ENCODE measurements around the gene RPL7A. TPM values are rescaled to one million over a fixed set of nuclear protein-coding genes. Genes with fewer than 3 reads are reported as not detected.
"Not testable (repeated sequence)": the region's sequence is repeated elsewhere in the genome, so short reads cannot be mapped to it uniquely, and the experiment has no call there.

RPL7A gene
- total RNA-seq, 1 experiment from 2014 or later = 1,201 TPM

- DNase-seq (ENCODE audit: low read depth in 1 of 2, low spot score in 2 of 2); H3K4me3 ChIP-seq; H3K27ac ChIP-seq; H3K4me1 ChIP-seq (replicated peaks); H3K9me3 ChIP-seq (replicated peaks); H3K36me3 ChIP-seq: not testable (repeated sequence)
- H3K27me3 ChIP-seq (replicated peaks) = peaks cover 10% of the 10 kb centered on the region; the same call in 1 of the 2 replicates
Measured at GRCh38 chr9:133317551-133317950, 30.5 kb upstream of the RPL7A start.

DNA sequence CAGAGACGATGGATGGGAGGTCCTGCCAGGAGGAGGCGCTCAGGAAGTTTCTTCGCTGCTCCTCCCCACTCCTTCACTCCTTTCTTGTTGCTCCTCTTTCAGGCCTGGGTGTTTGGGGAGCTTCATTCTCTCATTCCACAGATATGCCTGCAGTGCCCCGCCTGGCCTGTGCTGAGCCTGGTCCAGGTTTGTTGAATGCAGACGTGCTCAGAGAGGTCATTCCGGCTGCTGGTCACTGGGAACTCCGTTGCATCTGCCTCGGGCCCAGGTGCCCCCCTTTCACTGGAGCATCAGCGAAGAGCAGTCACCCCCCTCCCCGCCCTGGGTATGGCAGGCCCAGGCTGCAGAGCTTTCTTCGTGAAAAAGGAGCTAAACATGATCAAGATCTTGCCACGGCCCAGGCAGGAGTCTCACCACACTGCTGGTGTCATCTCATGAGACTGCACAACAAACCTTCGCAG lies 27.6 kb upstream of the RPL7A start:
- no peaks in the 10 kb centered on the region for H3K36me3 ChIP-seq
- peaks cover 14% of the 10 kb centered on the region for H3K27me3 ChIP-seq (replicated peaks)
- H3K4me1 ChIP-seq (replicated peaks) = no peaks in the 10 kb centered on the region
- H3K27ac ChIP-seq = no peak overlapping the region
- DNase-seq (ENCODE audit: low read depth in 1 of 2, low spot score in 2 of 2) = no peak
- H3K9me3 ChIP-seq (replicated peaks) = no peaks in the 10 kb centered on the region
- no peak overlapping the region for H3K4me3 ChIP-seq

DNA sequence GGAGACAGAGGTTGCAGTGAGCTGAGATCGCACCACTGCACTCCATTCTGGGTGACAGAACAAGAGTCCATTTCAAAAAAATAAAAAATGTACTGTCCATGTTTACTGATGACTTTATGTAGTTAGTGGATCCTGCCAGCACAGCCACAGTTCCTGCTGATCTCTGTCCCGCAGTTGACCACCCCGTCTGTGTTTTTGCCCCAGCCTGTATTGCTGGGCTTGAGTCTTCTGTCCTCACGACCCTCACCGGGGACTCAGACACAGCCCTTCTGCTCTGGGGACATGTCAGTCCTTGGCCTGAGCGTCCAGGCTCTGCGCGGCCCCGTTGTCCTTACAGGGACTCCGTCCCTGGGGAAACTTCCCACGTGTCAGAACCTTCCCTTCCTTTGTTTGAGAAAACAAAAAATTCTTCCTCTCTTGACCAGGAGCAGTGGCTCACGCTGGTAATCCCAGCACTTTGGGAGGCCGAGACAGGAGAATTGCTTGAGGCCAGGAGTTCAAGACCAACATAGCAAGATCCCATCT lies 26.5 kb upstream of the RPL7A start:
- no peaks in the 10 kb centered on the region for H3K36me3 ChIP-seq
- no peak overlapping the region for H3K27ac ChIP-seq
- DNase-seq (ENCODE audit: low read depth in 1 of 2, low spot score in 2 of 2) = no peak
- no peaks in the 10 kb centered on the region for H3K9me3 ChIP-seq (replicated peaks)
- peaks cover 14% of the 10 kb centered on the region for H3K27me3 ChIP-seq (replicated peaks)
- no peaks in the 10 kb centered on the region for H3K4me1 ChIP-seq (replicated peaks)
- no peak overlapping the region for H3K4me3 ChIP-seq

DNA sequence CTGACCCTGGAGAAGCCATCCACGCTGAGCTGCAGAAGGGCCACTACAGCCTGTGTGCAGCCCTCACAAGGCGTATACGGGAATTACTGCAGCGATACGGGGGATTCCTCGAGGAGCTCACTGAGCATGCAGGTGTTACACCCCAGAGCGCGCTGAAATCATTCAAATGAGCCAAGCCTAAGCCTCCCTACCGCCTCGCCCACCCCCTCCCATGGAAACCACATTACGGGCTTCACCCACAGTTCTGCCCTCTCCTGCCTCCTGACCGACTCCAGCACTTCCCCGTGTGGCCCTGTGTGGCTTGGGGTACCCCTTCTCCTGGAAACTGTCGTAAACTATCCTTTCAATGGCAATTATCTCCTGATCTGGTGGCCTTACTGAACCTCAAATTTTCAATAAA lies 25.3 kb upstream of the RPL7A start:
- Histone ChIP-seq H3K9me3 (replicated peaks) (no peaks in the 10 kb centered on the region), H3K27me3 (replicated peaks) (peaks cover 14% of the 10 kb centered on the region), H3K4me1 (replicated peaks) (no peaks in the 10 kb centered on the region), H3K4me3 (no peak overlapping the region), H3K36me3 (no peaks in the 10 kb centered on the region), H3K27ac (no peak overlapping the region)
- DNase-seq (ENCODE audit: low read depth in 1 of 2, low spot score in 2 of 2) = no peak

GRCh38 chr9:133323211-133323610 lies 24.8 kb upstream of the RPL7A start:
- H3K4me1 ChIP-seq (replicated peaks) = no peaks in the 10 kb centered on the region
- H3K27me3 ChIP-seq (replicated peaks) = peaks cover 14% of the 10 kb centered on the region
- H3K4me3 ChIP-seq = no peak overlapping the region
- no peak for DNase-seq (ENCODE audit: low read depth in 1 of 2, low spot score in 2 of 2)
- no peaks in the 10 kb centered on the region for H3K9me3 ChIP-seq (replicated peaks)
- H3K27ac ChIP-seq = no peak overlapping the region
- H3K36me3 ChIP-seq = no peaks in the 10 kb centered on the region

DNA sequence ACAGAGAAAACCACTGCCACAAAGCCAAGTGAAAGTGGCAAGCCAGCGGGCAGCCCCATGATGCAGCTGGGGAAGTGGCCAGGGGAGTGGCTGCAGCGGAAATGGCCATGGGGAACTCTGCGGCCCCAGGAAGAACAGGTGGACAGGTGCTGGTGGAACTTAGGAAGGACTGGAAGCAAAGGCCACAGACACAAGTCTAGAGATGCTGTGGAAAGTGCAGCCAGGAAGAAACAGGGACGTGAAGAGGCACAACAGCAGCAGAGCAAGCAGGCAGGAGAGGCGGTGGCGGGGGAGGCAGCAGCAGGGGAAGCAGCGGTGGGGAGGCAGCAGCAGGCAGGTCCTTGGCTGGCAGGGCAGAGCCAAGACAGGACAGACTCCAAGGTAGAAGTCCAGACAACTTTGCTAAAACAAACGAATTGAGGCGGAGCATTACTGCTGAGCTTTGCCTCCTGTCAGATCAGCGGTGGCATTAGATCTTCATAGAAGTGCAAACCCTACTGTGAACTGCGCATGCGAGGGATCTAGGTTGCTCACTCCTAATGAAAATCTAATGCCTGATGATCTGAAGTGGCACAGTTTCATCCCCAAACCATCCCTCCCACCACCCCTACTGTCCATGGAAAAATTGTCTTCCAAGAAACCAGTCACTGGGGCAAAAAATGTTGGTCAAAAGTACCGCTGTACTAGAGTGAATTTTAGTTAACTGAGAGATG lies 23.9 kb upstream of the RPL7A start:
- Histone ChIP-seq H3K27me3 (replicated peaks) (peaks cover 7% of the 10 kb centered on the region), H3K27ac (no peak overlapping the region), H3K36me3 (no peaks in the 10 kb centered on the region), H3K4me1 (replicated peaks) (no peaks in the 10 kb centered on the region), H3K9me3 (replicated peaks) (no peaks in the 10 kb centered on the region), H3K4me3 (no peak overlapping the region)
- DNase-seq (ENCODE audit: low read depth in 1 of 2, low spot score in 2 of 2) = no peak

GRCh38 chr9:133327021-133327420 lies 21.0 kb upstream of the RPL7A start:
- H3K27ac ChIP-seq; DNase-seq (ENCODE audit: low read depth in 1 of 2, low spot score in 2 of 2); H3K4me3 ChIP-seq; H3K4me1 ChIP-seq (replicated peaks); H3K27me3 ChIP-seq (replicated peaks); H3K9me3 ChIP-seq (replicated peaks): not testable (repeated sequence)
- H3K36me3 ChIP-seq = peaks cover 15% of the 10 kb centered on the region

GRCh38 chr9:133327834-133328484 lies 20.1 kb upstream of the RPL7A start:
- H3K4me3 ChIP-seq = no peak overlapping the region

DNA sequence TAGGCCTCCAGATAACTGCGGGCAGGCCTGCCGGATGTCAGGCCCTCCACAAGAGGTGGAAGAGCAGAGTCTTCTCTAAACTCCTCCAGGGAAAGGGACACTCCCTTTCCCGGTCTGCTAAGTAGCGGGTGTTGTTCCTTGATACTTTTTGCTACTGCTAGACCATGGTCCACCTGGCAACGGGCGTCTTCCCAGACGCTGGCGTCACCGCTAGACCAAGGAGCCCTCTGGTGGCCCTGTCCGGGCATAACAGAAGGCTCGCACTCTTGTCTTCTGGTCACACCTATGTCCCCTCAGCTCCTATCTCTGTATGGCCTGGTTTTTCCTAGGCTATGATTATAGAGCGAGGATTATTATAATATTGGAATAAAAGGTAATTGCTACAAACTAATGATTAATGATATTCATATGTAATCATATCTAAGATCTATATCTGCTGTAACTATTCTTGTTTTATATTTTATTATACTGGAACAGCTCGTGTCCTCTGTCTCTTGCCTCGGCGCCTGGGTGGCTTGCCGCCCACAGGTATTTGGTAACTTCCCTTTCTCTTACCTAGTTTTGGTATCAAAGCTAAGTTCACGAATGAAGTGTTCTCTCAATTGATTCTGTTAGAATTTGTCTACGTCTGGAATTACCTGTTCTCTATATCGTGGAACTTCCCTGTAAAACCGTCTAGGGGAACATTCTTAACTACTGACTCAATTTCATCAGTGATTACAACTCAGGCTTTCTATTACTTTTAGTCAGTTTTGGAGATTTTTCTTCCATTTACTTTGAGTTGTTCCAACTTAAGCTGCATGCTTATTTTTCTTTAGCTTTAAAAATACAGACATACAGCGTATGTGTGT lies 18.5 kb upstream of the RPL7A start:
- not testable (repeated sequence) for H3K27me3 ChIP-seq (replicated peaks); H3K27ac ChIP-seq; H3K4me3 ChIP-seq; H3K9me3 ChIP-seq (replicated peaks); H3K4me1 ChIP-seq (replicated peaks)
- DNase-seq (ENCODE audit: low read depth in 1 of 2, low spot score in 2 of 2) = peak in 1 of 2 experiments; percentile 9
- H3K36me3 ChIP-seq = peaks cover 40% of the 10 kb centered on the region

More at GRCh38 chr9:133327834-133328484, 20.1 kb upstream of the RPL7A start:
- DNase-seq (ENCODE audit: low read depth in 1 of 2, low spot score in 2 of 2) = no peak
- Histone ChIP-seq H3K9me3 (replicated peaks) (no peaks in the 10 kb centered on the region), H3K4me1 (replicated peaks) (no peaks in the 10 kb centered on the region), H3K36me3 (peaks cover 25% of the 10 kb centered on the region), H3K27me3 (replicated peaks) (peaks cover 4% of the 10 kb centered on the region; the same call in 1 of the 2 replicates), H3K27ac (no peak overlapping the region)

DNA sequence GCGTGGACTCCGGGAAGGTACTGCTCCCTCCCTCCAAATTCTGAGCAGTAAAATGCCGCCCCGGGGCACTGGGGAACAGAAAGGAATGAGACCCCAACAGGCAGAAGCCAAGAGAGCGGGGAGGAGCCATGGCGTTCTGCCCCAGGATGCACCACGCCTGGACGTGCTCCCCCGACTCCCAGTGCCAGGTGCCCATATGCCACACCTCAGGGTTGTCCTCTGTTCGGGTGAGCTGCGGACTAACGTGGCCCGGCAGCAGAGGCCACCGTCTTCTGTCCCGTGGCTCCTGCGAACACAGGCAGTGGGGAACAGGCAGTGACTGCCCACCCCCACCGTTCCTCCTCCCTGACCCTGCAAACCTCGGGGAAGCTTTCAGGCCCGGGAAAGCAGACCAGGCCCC lies 16.8 kb upstream of the RPL7A start:
- DNase-seq (ENCODE audit: low read depth in 1 of 2, low spot score in 2 of 2) = no peak
- Histone ChIP-seq H3K36me3 (peaks cover 46% of the 10 kb centered on the region), H3K27ac (no peak overlapping the region), H3K4me3 (no peak overlapping the region), H3K27me3 (replicated peaks) (no peaks in the 10 kb centered on the region), H3K9me3 (replicated peaks) (no peaks in the 10 kb centered on the region), H3K4me1 (replicated peaks) (peaks cover 10% of the 10 kb centered on the region)

DNA sequence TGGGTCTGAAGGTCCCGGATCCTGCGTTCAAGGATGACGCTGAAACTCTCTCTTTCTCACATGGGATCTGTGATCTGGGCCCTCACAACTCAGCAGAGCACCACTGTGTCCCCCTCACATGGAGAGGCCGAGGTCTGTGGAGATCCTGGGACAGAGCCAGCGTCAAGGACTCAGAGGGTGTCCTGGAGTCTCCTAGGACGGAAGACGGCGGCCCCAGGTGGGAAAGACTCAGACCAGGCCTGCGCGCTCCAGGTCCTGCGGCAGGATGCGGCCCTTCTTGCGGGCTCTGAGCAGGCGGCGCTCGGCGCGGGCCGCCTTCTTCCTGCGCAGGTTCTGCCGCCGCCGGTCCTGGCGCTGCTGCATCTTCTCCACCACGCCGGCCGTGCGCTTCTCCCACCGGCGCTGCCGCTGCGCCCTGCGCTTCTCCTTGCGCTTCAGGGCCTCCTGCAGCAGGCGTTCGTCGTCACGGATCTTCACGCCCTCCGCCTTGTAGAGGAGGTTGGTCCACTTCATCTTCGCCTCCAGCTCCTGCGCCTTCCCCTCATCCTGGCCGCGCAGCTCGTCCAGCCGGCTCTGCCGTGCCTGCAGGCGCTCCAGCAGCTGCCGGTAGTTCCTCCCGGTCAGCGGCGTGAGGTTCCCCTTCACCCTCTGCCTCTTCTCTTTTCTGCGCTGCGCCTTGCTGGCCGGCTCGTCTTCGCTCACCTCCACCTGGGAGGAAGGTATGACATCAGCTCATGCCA lies 16.2 kb upstream of the RPL7A start:
- Histone ChIP-seq H3K9me3 (replicated peaks) (no peaks in the 10 kb centered on the region), H3K36me3 (peaks cover 50% of the 10 kb centered on the region), H3K4me3 (no peak overlapping the region), H3K27ac (no peak overlapping the region), H3K27me3 (replicated peaks) (no peaks in the 10 kb centered on the region), H3K4me1 (replicated peaks) (peaks cover 15% of the 10 kb centered on the region)
- DNase-seq (ENCODE audit: low read depth in 1 of 2, low spot score in 2 of 2) = no peak

DNA sequence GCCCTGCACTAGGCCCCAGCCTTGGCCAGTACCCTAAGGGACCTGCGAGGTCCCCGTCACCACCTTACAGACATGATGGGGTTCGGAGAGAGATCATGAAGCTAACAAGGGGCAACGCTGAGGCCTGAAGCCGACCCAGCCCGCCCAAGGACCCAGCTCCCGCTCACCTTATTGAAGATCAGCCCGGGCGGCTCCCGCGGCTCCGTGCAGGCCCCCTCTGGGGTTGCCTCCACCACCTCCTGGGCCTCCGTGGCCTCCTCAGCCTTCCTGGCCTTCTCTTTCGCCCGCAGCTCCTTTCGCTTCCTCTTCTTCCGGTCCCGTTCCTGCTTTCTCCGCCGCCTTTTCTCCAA lies 15.7 kb upstream of the RPL7A start:
- no peak overlapping the region for H3K4me3 ChIP-seq
- peaks cover 50% of the 10 kb centered on the region for H3K36me3 ChIP-seq

GRCh38 chr9:133333011-133333410 lies 15.0 kb upstream of the RPL7A start:
- DNase-seq (ENCODE audit: low read depth in 1 of 2, low spot score in 2 of 2) = no peak
- no peaks in the 10 kb centered on the region for H3K9me3 ChIP-seq (replicated peaks)
- H3K27ac ChIP-seq = no peak overlapping the region
- no peaks in the 10 kb centered on the region for H3K27me3 ChIP-seq (replicated peaks)
- H3K4me3 ChIP-seq = no peak overlapping the region
- H3K4me1 ChIP-seq (replicated peaks) = peaks cover 15% of the 10 kb centered on the region
- peaks cover 50% of the 10 kb centered on the region for H3K36me3 ChIP-seq

More for the DNA sequence above, 15.7 kb upstream of the RPL7A start:
- Histone ChIP-seq H3K9me3 (replicated peaks) (no peaks in the 10 kb centered on the region), H3K4me1 (replicated peaks) (peaks cover 15% of the 10 kb centered on the region), H3K27ac (no peak overlapping the region), H3K27me3 (replicated peaks) (no peaks in the 10 kb centered on the region)
- DNase-seq (ENCODE audit: low read depth in 1 of 2, low spot score in 2 of 2) = no peak
